GM23248 (cell line): ENCODE measurements around the gene GABPB2. TPM values are rescaled to one million over a fixed set of nuclear protein-coding genes. Genes with fewer than 3 reads are reported as not detected.

Experiments
- DNase-seq: peaks from one replicate; pipeline ENCODE4 v3.0.0-alpha.2; 2015
- H2AFZ ChIP-seq: fragments of 200-600 bp; sonication (generic); 2 replicates; pipeline ENCODE4 v1.6.1; 2016; ENCODE audit warnings: antibody characterized with exemption
- H3F3A ChIP-seq: fragments of 200-600 bp; sonication (generic); 2 replicates; pipeline ENCODE4 v1.6.1; 2016; ENCODE audit warnings: mild to moderate bottlenecking, antibody characterized with exemption, mixed run types; ENCODE audit not compliant: insufficient read depth
- H3K27ac ChIP-seq: fragments of 200-600 bp; sonication (generic); 2 replicates; pipeline ENCODE4 v1.5.1; 2016; ENCODE audit warnings: mild to moderate bottlenecking
- H3K27me3 ChIP-seq: fragments of 200-600 bp; sonication (generic); replicated peaks from 2 replicates; pipeline ENCODE4 v1.6.1; 2016; ENCODE audit warnings: mild to moderate bottlenecking; ENCODE audit not compliant: insufficient read depth
- H3K36me3 ChIP-seq: fragments of 200-600 bp; sonication (generic); 2 replicates; pipeline ENCODE4 v1.6.1; 2016; ENCODE audit warnings: low read depth, mild to moderate bottlenecking
- H3K4me1 ChIP-seq: fragments of 200-600 bp; sonication (generic); 2 replicates; pipeline ENCODE4 v1.6.1; 2016; ENCODE audit warnings: mild to moderate bottlenecking; ENCODE audit not compliant: insufficient read depth
- H3K4me2 ChIP-seq: fragments of 200-600 bp; sonication (generic); one replicate; pipeline ENCODE4 v1.6.1; 2016; ENCODE audit warnings: mild to moderate bottlenecking; ENCODE audit not compliant: unreplicated experiment
- H3K4me3 ChIP-seq: fragments of 200-600 bp; sonication (generic); 2 replicates; pipeline ENCODE4 v1.5.1; 2016; ENCODE audit warnings: mild to moderate bottlenecking
- H3K79me2 ChIP-seq: fragments of 200-600 bp; sonication (generic); 2 replicates; pipeline ENCODE4 v1.6.1; 2016; ENCODE audit warnings: mild to moderate bottlenecking; ENCODE audit not compliant: insufficient read depth
- H3K9ac ChIP-seq: fragments of 200-600 bp; sonication (generic); 2 replicates; pipeline ENCODE4 v1.6.1; 2016; ENCODE audit warnings: mild to moderate bottlenecking
- H3K9me2 ChIP-seq: fragments of 200-600 bp; sonication (generic); 2 replicates; pipeline ENCODE4 v1.6.1; 2016; ENCODE audit warnings: mixed run types, mild to moderate bottlenecking, moderate library complexity; ENCODE audit not compliant: insufficient read depth
- H3K9me3 ChIP-seq: fragments of 200-600 bp; sonication (generic); one replicate; pipeline ENCODE4 v1.6.1; 2017; ENCODE audit warnings: low read depth
- H4K20me1 ChIP-seq: fragments of 200-600 bp; sonication (generic); 2 replicates; pipeline ENCODE4 v1.6.0; 2016; ENCODE audit not compliant: insufficient read depth
- EZH2 ChIP-seq: fragments of 200-600 bp; sonication (generic); IDR thresholded peaks from 2 replicates; pipeline ENCODE4 v1.6.1; 2018; ENCODE audit warnings: antibody characterized with exemption, mild to moderate bottlenecking; ENCODE audit not compliant: insufficient read depth, poor library complexity, severe bottlenecking
- EZH2phosphoT487 ChIP-seq: fragments of 200-600 bp; sonication (generic); IDR thresholded peaks from 2 replicates; pipeline ENCODE4 v1.6.1; 2018; ENCODE audit warnings: antibody characterized with exemption, moderate library complexity, mild to moderate bottlenecking, low read depth; ENCODE audit not compliant: insufficient read depth
- WGBS, 2 experiments: methylation state at CpG; one replicate each; pipeline ENCODE4 v1.1.6; 2015 to 2017; ENCODE audit warnings: low lambda C conversion rate in 2 of 2, low coverage in 1 of 2; ENCODE audit errors: missing lambda C conversion rate in 2 of 2; 5-methylcytosine and 5-hydroxymethylcytosine counted together
- in situ Hi-C: fragments of 300-500 bp; cut with MboI; formaldehyde crosslinking; loops from 2 replicates; pipeline ENCODE4 v1.15.0; 2020
- polyA plus RNA-seq: library from polyadenylated mRNA; unstranded; fragments of >200 nt; fragmentation: Nextera tagmentation; extraction: Ambion mirVana; gene quantifications from 2 replicates; pipeline ENCODE4 v1.2.1, GENCODE V29; 2016
- total RNA-seq: library from RNA; depleted of rRNA; stranded (reverse); fragments of >200 nt; shearing (Covaris generic); gene quantifications from 2 replicates; pipeline ENCODE4 v1.2.3, GENCODE V29; 2014

The GABPB2 gene
- total and polyA plus RNA-seq, 2 experiments from 2014 or later, result 7.4 to 14.7 TPM

GRCh38 chr1:151130987-151131586 lies 60.5 kb downstream of the GABPB2 start:
- H3F3A ChIP-seq, result peaks cover 10% of the 10 kb centered on the region; the same call in 1 of the 2 replicates
- no peaks in the 10 kb centered on the region for H4K20me1 ChIP-seq
- H3K4me3 ChIP-seq, result peak overlapping the region; percentile 66
- H3K79me2 ChIP-seq, result no peaks in the 10 kb centered on the region
- no peaks in the 10 kb centered on the region; the same call in 1 of the 2 replicates for H3K36me3 ChIP-seq
- peak overlapping the region; percentile 62 for H3K9ac ChIP-seq
- WGBS, 2 experiments, result 5 to 8% methylated on average over 41 to 45 of the region's 45 CpGs
- H3K9me2 ChIP-seq, result no peaks in the 10 kb centered on the region
- H3K4me1 ChIP-seq, result no peaks in the 10 kb centered on the region
- TF ChIP-seq EZH2 (no peak), EZH2phosphoT487 (no peak)
- H3K27me3 ChIP-seq, result no peaks in the 10 kb centered on the region
- in situ Hi-C loops, result no loop called here
- peak overlapping the region; percentile 84 for H3K4me2 ChIP-seq
- H2AFZ ChIP-seq, result peak overlapping the region; percentile 91
- H3K27ac ChIP-seq, result no peak overlapping the region
- DNase-seq, result peak; percentile 92
- no peaks in the 10 kb centered on the region for H3K9me3 ChIP-seq

DNA sequence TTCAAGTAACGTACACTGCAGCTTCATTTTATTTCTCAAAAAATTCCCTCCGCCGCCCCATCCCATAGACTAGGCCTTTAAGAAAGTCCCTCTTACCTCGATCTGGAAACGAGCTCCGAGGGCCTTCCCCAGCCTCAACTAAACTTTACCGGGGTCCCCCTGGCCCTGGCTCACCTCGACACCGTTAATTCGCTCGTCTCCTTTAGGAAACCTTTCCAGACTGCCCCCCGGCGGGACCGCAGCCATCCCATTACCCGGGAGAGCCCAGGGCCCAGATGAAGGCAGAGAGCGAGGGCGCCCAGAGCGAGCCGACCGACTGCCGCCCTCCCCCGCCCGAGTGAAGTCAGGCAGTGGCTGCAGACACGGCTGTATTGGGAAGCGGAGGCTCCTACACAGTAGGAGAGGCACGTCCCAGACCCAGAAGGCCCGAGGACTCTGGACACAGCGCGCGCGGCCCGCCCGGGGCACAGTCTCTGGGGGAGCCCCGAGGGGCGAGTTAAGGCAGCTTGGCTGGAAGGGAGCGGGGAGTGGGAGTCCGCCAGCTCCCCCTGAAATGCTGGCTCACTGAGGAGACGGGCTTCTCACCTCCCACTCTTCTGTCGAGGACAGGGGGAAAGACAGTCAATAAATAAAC lies 61.3 kb downstream of the GABPB2 start:
- in situ Hi-C loops, result no loop called here
- H3K9ac ChIP-seq, result peak overlapping the region; percentile 62
- no peaks in the 10 kb centered on the region for H3K4me1 ChIP-seq
- no peak for TF ChIP-seq EZH2phosphoT487
- TF ChIP-seq EZH2, result no peak
- no peaks in the 10 kb centered on the region for H3K9me2 ChIP-seq
- H3K36me3 ChIP-seq, result no peaks in the 10 kb centered on the region; the same call in 1 of the 2 replicates
- WGBS, 2 experiments, result 35 to 37% methylated on average over 37 to 39 of the region's 39 CpGs
- DNase-seq, result peak; percentile 30
- no peaks in the 10 kb centered on the region for H3K79me2 ChIP-seq
- H2AFZ ChIP-seq, result peak overlapping the region; percentile 91
- H4K20me1 ChIP-seq, result no peaks in the 10 kb centered on the region
- H3F3A ChIP-seq, result peaks cover 10% of the 10 kb centered on the region; the same call in 1 of the 2 replicates
- peak overlapping the region; percentile 66 for H3K4me3 ChIP-seq
- no peaks in the 10 kb centered on the region for H3K9me3 ChIP-seq
- peak overlapping the region; percentile 84 for H3K4me2 ChIP-seq
- H3K27ac ChIP-seq, result no peak overlapping the region
- H3K27me3 ChIP-seq, result no peaks in the 10 kb centered on the region

DNA sequence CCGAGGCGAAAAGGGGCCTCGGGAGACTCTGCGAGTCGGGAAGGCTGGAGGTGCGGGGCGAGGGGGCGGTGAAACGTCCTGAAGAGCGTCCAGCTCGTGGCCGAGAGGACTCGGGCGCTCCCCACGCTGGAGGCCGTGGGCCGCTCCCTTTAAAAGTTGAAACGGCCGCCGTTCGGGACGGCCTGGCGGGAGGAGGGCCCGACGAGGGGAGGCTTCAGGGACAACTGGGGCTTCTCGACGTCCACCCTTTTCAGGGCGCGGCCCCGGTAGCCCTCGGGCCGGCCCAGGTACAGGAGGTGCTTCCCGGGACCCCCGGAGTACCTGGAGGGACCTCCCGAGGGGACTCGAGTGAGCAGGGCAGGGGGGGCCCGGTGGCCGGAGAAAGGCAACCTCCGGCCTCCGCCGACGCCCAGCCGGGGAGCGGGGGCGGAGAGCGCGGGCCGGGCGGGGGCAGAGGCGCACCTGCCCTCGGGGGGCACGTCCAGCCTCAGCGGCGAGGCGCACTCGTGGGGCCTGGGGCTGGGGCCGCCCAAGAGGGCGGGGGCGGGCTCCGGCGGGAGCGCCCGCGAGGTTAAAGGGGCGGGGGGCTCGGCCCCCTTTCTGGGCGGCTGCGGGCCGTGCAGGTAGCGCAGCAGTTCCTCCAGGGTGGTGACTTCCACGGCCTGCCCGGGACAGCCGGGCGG lies 61.9 kb downstream of the GABPB2 start:
- H3K9me3 ChIP-seq, result no peaks in the 10 kb centered on the region
- H3K36me3 ChIP-seq, result no peaks in the 10 kb centered on the region; the same call in 1 of the 2 replicates
- in situ Hi-C loops, result no loop called here
- 92% methylated on average over 26 to 74 of the region's 74 CpGs for WGBS, 2 experiments
- H3F3A ChIP-seq, result peaks cover 10% of the 10 kb centered on the region; the same call in 1 of the 2 replicates
- DNase-seq, result no peak
- no peaks in the 10 kb centered on the region for H3K9me2 ChIP-seq
- H3K27me3 ChIP-seq, result no peaks in the 10 kb centered on the region
- no peak overlapping the region for H3K4me3 ChIP-seq
- no peaks in the 10 kb centered on the region for H3K79me2 ChIP-seq
- no peak overlapping the region for H3K4me2 ChIP-seq
- no peak overlapping the region for H3K9ac ChIP-seq
- TF ChIP-seq EZH2 (no peak), EZH2phosphoT487 (no peak)
- H3K27ac ChIP-seq, result no peak overlapping the region
- H3K4me1 ChIP-seq, result no peaks in the 10 kb centered on the region
- no peaks in the 10 kb centered on the region for H4K20me1 ChIP-seq
- H2AFZ ChIP-seq, result no peak overlapping the region

DNA sequence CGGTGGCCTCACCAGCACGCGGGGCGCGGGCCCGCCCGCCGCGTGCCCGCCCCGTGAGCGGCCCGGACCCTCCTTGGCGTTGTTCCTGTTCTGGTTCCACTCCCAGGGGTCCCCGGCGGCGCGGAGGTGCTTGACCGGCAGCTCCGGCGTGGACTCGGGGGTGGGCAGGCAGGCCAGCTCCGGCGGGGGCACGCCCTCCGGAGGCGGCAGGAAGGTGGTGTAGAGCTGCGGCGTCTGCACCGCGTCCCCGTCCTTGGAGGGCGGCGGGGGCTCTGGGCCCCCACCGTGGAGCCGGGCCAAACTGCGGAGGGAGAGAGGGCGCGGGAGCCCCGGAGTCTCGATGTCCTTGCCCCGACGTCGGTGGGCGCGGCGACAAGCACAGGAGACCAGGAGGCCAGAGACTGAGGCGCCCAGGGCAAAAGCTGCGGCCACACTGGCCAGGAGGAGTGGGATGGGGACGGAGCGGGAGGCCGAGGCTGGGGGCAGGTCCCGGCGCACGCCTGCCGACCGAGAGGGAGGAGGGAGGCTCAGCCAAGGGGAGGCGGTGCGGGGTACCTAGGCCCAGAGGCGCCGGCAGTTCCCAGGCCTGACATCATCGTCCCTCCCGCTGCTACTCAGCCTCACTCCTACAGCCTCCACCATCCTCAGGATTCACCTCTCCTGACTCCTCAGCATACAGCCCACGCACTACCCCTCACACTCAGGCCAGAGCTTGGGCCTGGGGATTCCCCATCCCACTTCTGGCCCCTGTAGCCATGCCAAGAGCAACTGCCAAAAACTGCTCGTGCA lies 62.7 kb downstream of the GABPB2 start:
- no peaks in the 10 kb centered on the region for H3K9me3 ChIP-seq
- H3K27ac ChIP-seq, result no peak overlapping the region
- H3F3A ChIP-seq, result peaks cover 10% of the 10 kb centered on the region; the same call in 1 of the 2 replicates
- no peaks in the 10 kb centered on the region for H4K20me1 ChIP-seq
- no peak overlapping the region for H3K4me2 ChIP-seq
- DNase-seq, result no peak
- no peak overlapping the region for H2AFZ ChIP-seq
- no peak overlapping the region for H3K4me3 ChIP-seq
- no peaks in the 10 kb centered on the region; the same call in 1 of the 2 replicates for H3K36me3 ChIP-seq
- in situ Hi-C loops, result no loop called here
- no peaks in the 10 kb centered on the region for H3K4me1 ChIP-seq
- no peaks in the 10 kb centered on the region for H3K27me3 ChIP-seq
- no peaks in the 10 kb centered on the region for H3K9me2 ChIP-seq
- no peak overlapping the region for H3K9ac ChIP-seq
- H3K79me2 ChIP-seq, result no peaks in the 10 kb centered on the region
- WGBS, 2 experiments, result 92 to 93% methylated on average over 18 to 61 of the region's 65 CpGs
- TF ChIP-seq EZH2phosphoT487 (no peak), EZH2 (no peak)
